Left ventricle myocardium inferior (tissue), 1 donor: Measurements from ENCODE around the gene RASA4. TPM values are rescaled to one million over a fixed set of nuclear protein-coding genes. Genes with fewer than 3 reads are reported as not detected.
"Not testable (repeated sequence)": the region's sequence is repeated elsewhere in the genome, so short reads cannot be mapped to it uniquely, and the experiment has no call there.

Source experiments
- DNase-seq: peaks from one replicate; pipeline ENCODE4 v3.0.0-alpha.2; 2020
- H3K27ac ChIP-seq: fragments of 200-600 bp; replicated peaks from 2 replicates; pipeline ENCODE4 v1.8.0; 2021
- H3K27me3 ChIP-seq: fragments of 200-600 bp; 2 replicates; pipeline ENCODE4 v1.8.0; 2021; ENCODE audit warnings: low read depth
- H3K36me3 ChIP-seq: fragments of 200-600 bp; 2 replicates; pipeline ENCODE4 v1.8.0; 2021
- H3K4me1 ChIP-seq: fragments of 200-600 bp; 2 replicates; pipeline ENCODE4 v1.8.0; 2021
- H3K4me3 ChIP-seq: fragments of 200-600 bp; 2 replicates; pipeline ENCODE4 v1.8.0; 2021; ENCODE audit warnings: mild to moderate bottlenecking, moderate library complexity
- H3K9me3 ChIP-seq: fragments of 200-600 bp; replicated peaks from 2 replicates; pipeline ENCODE4 v1.8.0; 2021
- intact Hi-C: fragments of 100-400 bp; cut with micrococcal nuclease; formaldehyde crosslinking; loops from one replicate; pipeline ENCODE4 v1.11.0; 2022
- long read RNA-seq: library from polyadenylated mRNA; unstranded; transcript quantifications from one replicate; pipeline ENCODE4 v2.0.0, GENCODE V29; 2021
- total RNA-seq: library from RNA; stranded (reverse); fragmentation: NEBNext Ultra II Directional; extraction: Animal tissue kit (Norgen Biotek cat#: 25700); gene quantifications from one replicate; pipeline ENCODE4 v1.2.1, GENCODE V29; 2021
- donor health status: DM: no; HTN: yes; CAD: no; lungs with severe emphysema.

Gene RASA4
- total RNA-seq: 14.7 TPM
- long read RNA-seq, full-length matches to known transcripts: 5 of 7 reads
- long read RNA-seq, partial matches to known transcripts: 1 of 7 reads
- long read RNA-seq, other reads (novel, unspliced or antisense): 1 of 7 reads

DNA sequence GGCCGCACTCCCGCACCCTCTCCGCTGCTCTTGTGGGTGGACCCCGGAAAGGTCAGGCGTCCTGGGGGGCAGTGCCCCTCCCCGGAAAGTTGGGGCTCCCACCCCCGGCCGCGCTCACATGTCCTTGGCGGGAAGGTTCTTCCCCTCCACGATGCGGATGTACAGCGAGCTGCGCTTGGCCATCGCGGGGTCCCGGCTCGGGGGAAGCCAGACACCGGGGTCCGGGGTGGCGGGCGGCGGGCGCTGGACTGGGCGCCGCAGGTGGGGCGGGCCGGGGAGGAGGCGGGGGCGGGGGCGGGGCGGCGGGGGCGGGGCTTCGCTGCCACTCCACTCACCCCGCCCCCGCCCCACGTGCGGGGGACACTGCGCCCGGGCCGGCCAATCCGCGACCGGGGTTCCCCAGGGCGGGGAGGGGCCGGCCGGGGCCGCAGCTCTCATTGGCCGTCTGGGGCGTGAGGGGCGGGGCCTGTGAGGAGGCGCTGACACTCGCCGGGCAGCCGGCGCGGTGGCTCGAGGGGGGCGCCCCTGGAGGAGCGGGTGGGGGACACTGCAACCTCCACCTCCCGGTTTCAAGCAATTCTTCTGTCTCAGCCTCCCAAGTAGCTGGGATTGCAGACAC lies at the start of gene RASA4:
RASA4 (minus strand) TSS at position 250 of the 619 bp plus-strand sequence; CDS start at position 183, 67 bp downstream.
- Histone ChIP-seq H3K4me3 (peak within 1 kb of the TSS; percentile 63), H3K27ac (peak within 1 kb of the TSS; percentile 56)
- intact Hi-C loops, H3K4me1 ChIP-seq, H3K36me3 ChIP-seq, H3K9me3 ChIP-seq, H3K27me3 ChIP-seq: not testable (repeated sequence)
- DNase-seq: peak; percentile 59

- DNase-seq, H3K36me3 ChIP-seq, H3K27ac ChIP-seq, H3K27me3 ChIP-seq, H3K4me3 ChIP-seq, H3K4me1 ChIP-seq, intact Hi-C loops, H3K9me3 ChIP-seq: not testable (repeated sequence)
Observed at GRCh38 chr7:102664765-102665164, 48.2 kb upstream of the RASA4 start.

DNA sequence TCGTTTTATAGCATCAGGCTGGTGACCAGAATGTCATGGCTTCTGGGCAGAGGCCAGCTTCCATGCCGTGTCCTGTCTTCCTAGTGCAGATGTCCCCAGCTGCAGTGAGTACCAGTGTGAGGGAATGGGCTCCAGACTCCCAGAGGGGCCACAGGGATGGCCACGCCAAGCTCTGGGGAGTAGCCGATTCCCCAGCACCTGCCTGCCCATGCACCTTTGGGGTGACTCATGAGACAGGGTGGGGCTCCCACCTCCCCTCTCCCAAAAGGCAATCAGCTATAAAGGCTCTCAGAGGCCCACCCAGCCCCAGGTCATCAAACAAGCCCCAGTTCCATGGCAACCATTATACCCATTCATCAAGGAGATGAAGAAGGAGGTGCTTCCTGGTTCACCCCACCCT lies 33.4 kb upstream of the RASA4 start, which contains the start of gene SPDYE2B:
SPDYE2B (plus strand) TSS at position 396 of the 400 bp plus-strand sequence. CDS start 2,030 bp downstream, outside the sequence.
- DNase-seq, H3K36me3 ChIP-seq, intact Hi-C loops, H3K4me3 ChIP-seq, H3K27me3 ChIP-seq, H3K4me1 ChIP-seq, H3K9me3 ChIP-seq, H3K27ac ChIP-seq: not testable (repeated sequence)

GRCh38 chr7:102647813-102648212 lies 31.3 kb upstream of the RASA4 start:
- H3K27ac ChIP-seq, H3K36me3 ChIP-seq, H3K27me3 ChIP-seq, intact Hi-C loops, H3K9me3 ChIP-seq, H3K4me3 ChIP-seq, H3K4me1 ChIP-seq: not testable (repeated sequence)
- DNase-seq: peak; percentile 9

- H3K27me3 ChIP-seq, H3K27ac ChIP-seq, H3K4me1 ChIP-seq, H3K4me3 ChIP-seq, H3K36me3 ChIP-seq, DNase-seq, H3K9me3 ChIP-seq, intact Hi-C loops: not testable (repeated sequence)
Observed at GRCh38 chr7:102643404-102643803, 26.8 kb upstream of the RASA4 start.

DNA sequence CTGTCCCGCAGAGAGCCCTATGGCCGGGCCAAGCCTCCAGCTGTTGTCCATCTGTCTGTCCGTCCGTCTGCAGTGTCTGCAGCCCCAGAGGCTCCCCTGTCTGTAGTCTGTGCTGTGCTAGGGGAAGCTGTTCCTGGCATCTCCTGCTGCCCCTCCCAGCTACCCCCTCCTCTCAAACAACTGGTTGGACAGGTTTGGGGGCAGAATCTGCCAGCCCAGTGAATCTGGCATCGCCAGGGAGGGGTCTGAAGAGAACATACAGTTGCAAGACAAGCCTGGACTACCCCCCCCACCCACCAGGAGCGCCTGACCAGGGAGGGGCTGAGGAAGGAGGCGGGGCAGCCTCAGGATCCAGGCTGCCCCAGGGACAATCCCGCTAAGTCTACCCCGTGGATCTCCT lies 26.1 kb upstream of the RASA4 start, which contains the start of gene UPK3BL1:
UPK3BL1 (minus strand) TSS at position 101 of the 400 bp plus-strand sequence; CDS start at position 51, 50 bp downstream.
- DNase-seq, H3K4me3 ChIP-seq, H3K27ac ChIP-seq, intact Hi-C loops, H3K36me3 ChIP-seq, H3K27me3 ChIP-seq, H3K9me3 ChIP-seq, H3K4me1 ChIP-seq: not testable (repeated sequence)

DNA sequence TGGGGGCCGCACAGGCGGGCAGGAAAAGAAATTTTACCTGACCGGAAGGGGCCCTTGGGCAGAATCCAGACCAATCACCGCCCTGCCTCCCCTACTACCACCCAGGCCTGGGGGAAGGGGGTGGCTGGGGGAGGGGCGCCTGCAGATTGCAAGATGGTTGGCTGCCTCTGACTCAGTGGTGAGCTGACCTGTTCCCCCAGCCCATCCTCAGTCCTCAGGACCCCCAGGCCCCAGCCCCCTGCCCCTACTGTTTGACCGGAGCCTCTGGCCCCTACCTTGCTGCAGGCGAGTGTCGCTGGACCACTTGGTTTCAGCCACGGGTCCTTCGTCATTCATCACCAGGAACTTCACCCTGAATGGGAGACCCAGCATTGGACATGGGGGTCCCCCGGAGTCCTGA lies 22.3 kb upstream of the RASA4 start:
- H3K4me3 ChIP-seq, H3K27ac ChIP-seq, H3K4me1 ChIP-seq, H3K9me3 ChIP-seq, H3K27me3 ChIP-seq, H3K36me3 ChIP-seq, intact Hi-C loops: not testable (repeated sequence)
- peak; percentile 13 for DNase-seq

DNA sequence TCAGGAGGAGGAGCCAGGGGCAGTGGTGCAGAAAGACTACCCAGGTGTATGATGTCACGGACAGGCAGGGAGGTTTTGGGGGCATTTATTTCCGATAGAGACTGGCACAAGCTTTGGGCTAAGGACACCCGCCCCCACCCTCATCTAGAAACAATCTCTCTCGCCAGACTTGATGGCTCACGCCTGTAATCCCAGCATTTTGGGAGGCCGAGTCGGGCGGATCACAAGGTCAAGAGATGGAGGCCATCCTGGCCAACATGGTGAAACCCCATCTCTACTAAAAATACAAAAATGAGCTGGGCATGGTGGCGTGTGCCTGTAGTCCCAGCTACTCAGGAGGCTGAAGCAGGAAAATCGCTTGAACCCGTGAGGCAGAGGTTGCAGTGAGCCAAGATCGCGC lies 20.4 kb upstream of the RASA4 start:
- peak; percentile 10 for DNase-seq
- intact Hi-C loops: not testable (repeated sequence)

DNA sequence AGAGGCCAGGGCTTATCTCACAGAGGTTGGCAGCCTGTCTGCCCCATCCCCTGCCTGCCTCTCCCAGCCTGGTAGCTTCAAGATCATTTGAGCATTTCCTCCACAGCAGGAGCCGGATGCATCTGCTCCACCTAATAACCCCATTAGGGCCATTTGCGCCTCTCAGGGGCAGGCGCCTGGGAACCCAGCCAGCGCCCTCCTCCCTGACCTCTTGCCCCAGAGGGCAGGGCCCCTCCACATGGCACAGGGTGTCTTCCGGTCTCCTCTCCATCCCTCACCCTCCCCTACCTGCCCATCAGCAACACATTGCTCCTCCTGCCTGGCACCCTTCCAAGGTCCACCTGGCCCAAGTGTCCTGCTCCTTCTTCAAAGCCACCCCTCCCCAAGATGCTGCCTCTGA lies 18.8 kb upstream of the RASA4 start:
- DNase-seq, H3K4me3 ChIP-seq, H3K27ac ChIP-seq, H3K27me3 ChIP-seq, H3K4me1 ChIP-seq, intact Hi-C loops, H3K36me3 ChIP-seq, H3K9me3 ChIP-seq: not testable (repeated sequence)

More for the DNA sequence above, 20.4 kb upstream of the RASA4 start:
- H3K27me3 ChIP-seq, H3K9me3 ChIP-seq, H3K27ac ChIP-seq, H3K36me3 ChIP-seq, H3K4me1 ChIP-seq, H3K4me3 ChIP-seq: not testable (repeated sequence)

GRCh38 chr7:102634299-102634698 lies 17.7 kb upstream of the RASA4 start:
- H3K27me3 ChIP-seq, DNase-seq, intact Hi-C loops, H3K4me1 ChIP-seq, H3K9me3 ChIP-seq, H3K36me3 ChIP-seq, H3K27ac ChIP-seq, H3K4me3 ChIP-seq: not testable (repeated sequence)

GRCh38 chr7:102630622-102631021 lies 14.1 kb upstream of the RASA4 start:
- H3K9me3 ChIP-seq, H3K27ac ChIP-seq, H3K4me3 ChIP-seq, H3K27me3 ChIP-seq, intact Hi-C loops, H3K4me1 ChIP-seq, H3K36me3 ChIP-seq: not testable (repeated sequence)
- peak; percentile 7 for DNase-seq

- H3K27me3 ChIP-seq, H3K36me3 ChIP-seq, H3K4me3 ChIP-seq, H3K4me1 ChIP-seq, DNase-seq, intact Hi-C loops, H3K9me3 ChIP-seq, H3K27ac ChIP-seq: not testable (repeated sequence)
Observed at GRCh38 chr7:102627271-102627904, 10.8 kb upstream of the RASA4 start.

- H3K36me3 ChIP-seq, H3K4me1 ChIP-seq, H3K27ac ChIP-seq, H3K27me3 ChIP-seq, H3K9me3 ChIP-seq, H3K4me3 ChIP-seq, intact Hi-C loops: not testable (repeated sequence)
- DNase-seq: peak; percentile 11
Observed at GRCh38 chr7:102618122-102618521, 1.6 kb upstream of the RASA4 start.

GRCh38 chr7:102615930-102616329 lies 626 bp downstream of the RASA4 start:
- intact Hi-C loops, DNase-seq, H3K27me3 ChIP-seq, H3K9me3 ChIP-seq, H3K4me1 ChIP-seq, H3K4me3 ChIP-seq, H3K27ac ChIP-seq, H3K36me3 ChIP-seq: not testable (repeated sequence)
